SK-N-MC (cell line): Measurements from ENCODE around the gene NSA2.

ENCODE experiments used
- EZH2 ChIP-seq: fragments of 200-600 bp; sonication (generic); IDR thresholded peaks from one replicate; pipeline ENCODE4 v1.6.1; 2017; ENCODE audit warnings: antibody characterized with exemption
- FOXP2 ChIP-seq: optimal IDR thresholded peaks from 2 replicates; pipeline ENCODE3; 2011; ENCODE audit warnings: mild to moderate bottlenecking, moderate library complexity; ENCODE audit not compliant: insufficient read depth; ENCODE audit errors: extremely low read length, control extremely low read depth
- POLR2AphosphoS5 ChIP-seq: IDR thresholded peaks from 2 replicates; pipeline ENCODE4 v1.6.1; 2012; ENCODE audit warnings: mild to moderate bottlenecking, low read depth, low read length, borderline replicate concordance

- TF ChIP-seq FOXP2 (no peak), EZH2 (no peak), POLR2AphosphoS5 (no peak)
These were observed 11.6 kb downstream of the NSA2 start for GRCh38 chr5:74778609-74779008.
